HCT116 (cell line): ENCODE results near the gene ZAP70.

ENCODE experiments used
- ATF3 ChIP-seq: IDR thresholded peaks from 2 replicates; pipeline ENCODE4 v1.6.1; 2012
- CEBPB ChIP-seq: IDR thresholded peaks from 2 replicates; pipeline ENCODE4 v1.6.1; 2012; ENCODE audit warnings: low read depth
- CTCF ChIP-seq, 3 experiments: fragments of 200-600 bp in 1 of 3; sonication (generic) in 1 of 3; IDR thresholded peaks in 2 of 3; conservative IDR thresholded peaks in 1 of 3; 2 replicates each; pipeline ENCODE4 v1.5.1; 2012 to 2017; ENCODE audit warnings: low read depth in 2 of 3, low read length in 2 of 3, antibody characterized with exemption in 1 of 3, borderline replicate concordance in 1 of 3, control low read depth in 1 of 3, mild to moderate bottlenecking in 1 of 3, mixed read lengths in 1 of 3, mixed run types in 1 of 3, moderate library complexity in 1 of 3; ENCODE audit not compliant: insufficient read depth in 1 of 3
- POLR2A ChIP-seq: IDR thresholded peaks from 2 replicates; pipeline ENCODE4 v1.7.0; 2011; ENCODE audit warnings: borderline replicate concordance; ENCODE audit not compliant: insufficient read depth, insufficient read length; ENCODE audit errors: extremely low read depth
- POLR2AphosphoS5 ChIP-seq: IDR thresholded peaks from 2 replicates; pipeline ENCODE4 v1.6.1; 2011; ENCODE audit warnings: mild to moderate bottlenecking, low read depth, low read length, moderate library complexity
- RAD21 ChIP-seq: IDR thresholded peaks from 2 replicates; pipeline ENCODE4 v1.6.1; 2012; ENCODE audit warnings: low read depth, mild to moderate bottlenecking
- REST ChIP-seq: IDR thresholded peaks from 2 replicates; pipeline ENCODE4 v1.6.1; 2012; ENCODE audit warnings: low read depth
- TCF7L2 ChIP-seq: IDR thresholded peaks from 2 replicates; pipeline ENCODE4 v1.7.0; 2011; ENCODE audit warnings: borderline replicate concordance, inconsistent platforms; ENCODE audit not compliant: insufficient read depth, insufficient read length; ENCODE audit errors: extremely low read depth

GRCh38 chr2:97677480-97677879, 35.9 kb upstream of the ZAP70 start:
- TF ChIP-seq CTCF (IDR thresholded peaks at IDR 0.05 in 2 of 3, conservative IDR thresholded peaks at IDR 0.05 in 1 of 3; ENCODE audit: borderline replicate concordance in 1 of 3, insufficient read depth in 1 of 3, low read depth in 2 of 3, low read length in 2 of 3) (no peak), REST (no peak), POLR2A (no peak), TCF7L2 (no peak), ATF3 (no peak), POLR2AphosphoS5 (no peak), CEBPB (no peak), RAD21 (no peak)
